22Rv1 (cell line): ENCODE data around the gene HLCS.

Experiments used
- H3K27ac ChIP-seq: fragments of 450-650 bp; 2 replicates; pipeline ENCODE4 v1.5.1; 2017
- ZFX ChIP-seq: fragments of 450-650 bp; IDR thresholded peaks from 2 replicates; pipeline ENCODE4 v1.6.1; 2017; ENCODE audit warnings: antibody characterized with exemption, borderline replicate concordance
- TF ChIP-seq, protein P1 (sequence below): fragments of 450-650 bp; IDR thresholded peaks from 2 replicates; pipeline ENCODE4 v1.5.1; 2017; ENCODE audit warnings: mild to moderate bottlenecking

HLCS gene

DNA sequence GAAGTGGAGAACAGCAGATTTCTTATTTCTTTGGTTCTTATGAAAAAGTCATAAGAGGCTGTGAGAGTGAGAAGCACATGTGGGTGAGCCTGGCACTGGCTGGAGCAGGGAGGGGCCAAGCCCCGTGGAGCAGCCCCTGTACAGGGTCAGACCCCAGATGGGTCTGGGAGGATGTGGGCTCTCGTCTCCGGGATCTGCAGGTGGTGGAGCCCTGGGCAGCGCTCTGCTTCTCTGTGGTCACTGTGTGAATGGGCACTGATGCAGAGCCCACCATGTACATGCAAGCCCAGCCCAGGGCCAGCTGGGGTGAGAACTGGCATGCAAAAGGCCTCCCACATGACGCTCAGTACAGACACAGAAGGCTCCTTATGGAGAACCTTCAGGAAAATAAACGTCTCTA, 200.0 kb downstream of the HLCS start:
- H3K27ac ChIP-seq, result no peak overlapping the region
- no peak for TF ChIP-seq ZFX
- TF ChIP-seq, protein P1, sequence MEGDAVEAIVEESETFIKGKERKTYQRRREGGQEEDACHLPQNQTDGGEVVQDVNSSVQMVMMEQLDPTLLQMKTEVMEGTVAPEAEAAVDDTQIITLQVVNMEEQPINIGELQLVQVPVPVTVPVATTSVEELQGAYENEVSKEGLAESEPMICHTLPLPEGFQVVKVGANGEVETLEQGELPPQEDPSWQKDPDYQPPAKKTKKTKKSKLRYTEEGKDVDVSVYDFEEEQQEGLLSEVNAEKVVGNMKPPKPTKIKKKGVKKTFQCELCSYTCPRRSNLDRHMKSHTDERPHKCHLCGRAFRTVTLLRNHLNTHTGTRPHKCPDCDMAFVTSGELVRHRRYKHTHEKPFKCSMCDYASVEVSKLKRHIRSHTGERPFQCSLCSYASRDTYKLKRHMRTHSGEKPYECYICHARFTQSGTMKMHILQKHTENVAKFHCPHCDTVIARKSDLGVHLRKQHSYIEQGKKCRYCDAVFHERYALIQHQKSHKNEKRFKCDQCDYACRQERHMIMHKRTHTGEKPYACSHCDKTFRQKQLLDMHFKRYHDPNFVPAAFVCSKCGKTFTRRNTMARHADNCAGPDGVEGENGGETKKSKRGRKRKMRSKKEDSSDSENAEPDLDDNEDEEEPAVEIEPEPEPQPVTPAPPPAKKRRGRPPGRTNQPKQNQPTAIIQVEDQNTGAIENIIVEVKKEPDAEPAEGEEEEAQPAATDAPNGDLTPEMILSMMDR, result no peak

DNA sequence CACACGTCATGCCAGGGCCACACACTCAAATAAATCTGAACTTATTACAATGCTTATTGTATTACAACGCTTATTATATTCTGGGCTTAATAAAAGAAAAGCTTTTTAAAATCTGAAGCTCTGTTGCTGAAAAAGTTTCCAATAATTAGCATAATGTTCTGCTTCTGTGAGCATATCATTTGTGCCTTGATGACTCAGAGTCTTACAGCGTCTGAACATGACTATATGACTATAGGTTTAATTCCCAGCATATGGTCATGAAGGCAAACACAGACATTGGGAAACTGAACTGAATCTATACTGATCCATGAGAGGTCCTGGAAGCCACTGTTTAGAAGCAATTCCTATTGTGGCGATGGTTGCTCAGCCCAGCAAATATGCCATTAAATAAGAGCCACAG, 201.2 kb downstream of the HLCS start:
- no peak overlapping the region for H3K27ac ChIP-seq
- TF ChIP-seq, protein P1, result no peak
- no peak for TF ChIP-seq ZFX

DNA sequence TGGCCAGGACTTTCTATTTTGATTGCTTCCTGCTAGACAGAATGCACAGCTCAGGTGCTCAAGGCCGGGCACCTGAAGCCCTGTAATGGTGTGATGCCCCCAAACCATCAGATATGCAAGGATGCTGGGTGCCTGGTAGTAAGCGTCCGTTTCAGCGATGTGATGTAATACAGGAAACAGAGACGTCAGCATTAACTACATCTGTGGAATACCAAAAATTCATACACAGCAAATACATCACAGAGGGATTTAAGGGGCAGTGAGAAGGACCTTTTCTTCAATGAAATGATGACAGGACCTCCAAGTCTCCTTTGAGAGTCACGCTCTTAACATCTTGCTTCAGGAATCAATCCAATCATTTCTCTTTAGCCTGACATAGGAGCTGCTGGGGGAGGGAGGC, 203.2 kb downstream of the HLCS start:
- TF ChIP-seq, protein P1, result no peak
- no peak for TF ChIP-seq ZFX
- H3K27ac ChIP-seq, result no peak overlapping the region

- no peak overlapping the region for H3K27ac ChIP-seq
- no peak for TF ChIP-seq ZFX
- TF ChIP-seq, protein P1, result no peak
Observed at GRCh38 chr21:36762642-36763041, 203.8 kb downstream of the HLCS start.

- H3K27ac ChIP-seq, result no peak overlapping the region
- no peak for TF ChIP-seq ZFX
- TF ChIP-seq, protein P1, result no peak
Observed at GRCh38 chr21:36761685-36762084, 204.8 kb downstream of the HLCS start.

- TF ChIP-seq, protein P1, result no peak
- no peak for TF ChIP-seq ZFX
- H3K27ac ChIP-seq, result no peak overlapping the region
Observed at GRCh38 chr21:36759348-36760083, 207.0 kb downstream of the HLCS start.

- H3K27ac ChIP-seq, result no peak overlapping the region
- TF ChIP-seq ZFX, result no peak
- TF ChIP-seq, protein P1, result no peak
Observed at GRCh38 chr21:36757196-36757595, 209.3 kb downstream of the HLCS start.
